Right cardiac atrium (tissue), 5 donors: Measurements from ENCODE around the gene FCN1. TPM values are rescaled to one million over a fixed set of nuclear protein-coding genes. Genes with fewer than 3 reads are reported as not detected.

Experiments
- ATAC-seq, 2 donors: fragments of 200-7000 bp; cut with Tn5 transposase; one replicate each; pipeline versions ENCODE4 v1.8.0 to v1.9.1; 2020; ENCODE audit warnings: moderate library complexity in 2 of 2, mild to moderate bottlenecking in 1 of 2
- DNase-seq, 3 donors: peaks; one replicate each; pipeline ENCODE4 v3.0.0-alpha.2; 2020
- H3K27ac ChIP-seq: one replicate; pipeline ENCODE4 v1.5.1; 2013; ENCODE audit warnings: mild to moderate bottlenecking, low read length, control low read depth, moderate library complexity
- H3K27me3 ChIP-seq: one replicate; pipeline ENCODE4 v1.6.1; 2013; ENCODE audit not compliant: control insufficient read depth, insufficient read depth
- H3K4me1 ChIP-seq: one replicate; pipeline ENCODE4 v1.6.1; 2013; ENCODE audit warnings: low read length; ENCODE audit not compliant: control insufficient read depth, insufficient read depth
- H3K4me3 ChIP-seq: one replicate; pipeline ENCODE4 v1.5.1; 2013; ENCODE audit warnings: low read length, control low read depth
- H3K9me3 ChIP-seq: one replicate; pipeline ENCODE4 v1.6.1; 2013; ENCODE audit warnings: low read length; ENCODE audit not compliant: control insufficient read depth
- WGBS: extraction: QIAGEN DNeasy Blood & Tissue Kit; methylation state at CpG from one replicate; pipeline ENCODE4 v1.1.7; 2013; 5-methylcytosine and 5-hydroxymethylcytosine counted together
- intact Hi-C, 4 donors: fragments of 100-400 bp; cut with DNase I; formaldehyde crosslinking; loops; one replicate each; pipeline versions ENCODE4 v1.11.0 to v1.14.0; 2022 to 2023
- polyA plus RNA-seq: library from polyadenylated mRNA; stranded (reverse); fragments of 200-250 nt; gene quantifications from one replicate; pipeline ENCODE4 v1.2.3, GENCODE V29; 2013
- total RNA-seq, 4 donors: library from RNA; stranded (reverse); fragmentation: NEBNext Ultra II Directional; extraction: Animal tissue kit (Norgen Biotek cat#: 25700); gene quantifications; one replicate each; pipeline ENCODE4 v1.2.1, GENCODE V29; 2021
- donor health status: healthy with polysubstance abuse.
- donor health status: DM: no; HTN: yes; CAD: no.
- donor health status: DM: no; HTN: no; CAD: no.
- donor health status: DM: no; HTN: yes; CAD: no; lungs with severe emphysema.
- donor health status: DM: yes; HTN: yes; CAD: no.

Gene FCN1
- total and polyA plus RNA-seq, 5 donors = 1.4 to 6.0 (median 2.5) TPM

- DNase-seq (peak in 1 of 3 donors; percentile 43), ATAC-seq (no peak)
- Histone ChIP-seq H3K4me1 (no peaks in the 10 kb centered on the region), H3K27me3 (no peaks in the 10 kb centered on the region), H3K9me3 (no peaks in the 10 kb centered on the region), H3K27ac (no peak overlapping the region), H3K4me3 (no peak overlapping the region)
- 90% methylated on average over 24 of the region's 24 CpGs for WGBS
- intact Hi-C loops = no loop called here
Measured at GRCh38 chr9:134909511-134910481, 7.9 kb downstream of the FCN1 start.

DNA sequence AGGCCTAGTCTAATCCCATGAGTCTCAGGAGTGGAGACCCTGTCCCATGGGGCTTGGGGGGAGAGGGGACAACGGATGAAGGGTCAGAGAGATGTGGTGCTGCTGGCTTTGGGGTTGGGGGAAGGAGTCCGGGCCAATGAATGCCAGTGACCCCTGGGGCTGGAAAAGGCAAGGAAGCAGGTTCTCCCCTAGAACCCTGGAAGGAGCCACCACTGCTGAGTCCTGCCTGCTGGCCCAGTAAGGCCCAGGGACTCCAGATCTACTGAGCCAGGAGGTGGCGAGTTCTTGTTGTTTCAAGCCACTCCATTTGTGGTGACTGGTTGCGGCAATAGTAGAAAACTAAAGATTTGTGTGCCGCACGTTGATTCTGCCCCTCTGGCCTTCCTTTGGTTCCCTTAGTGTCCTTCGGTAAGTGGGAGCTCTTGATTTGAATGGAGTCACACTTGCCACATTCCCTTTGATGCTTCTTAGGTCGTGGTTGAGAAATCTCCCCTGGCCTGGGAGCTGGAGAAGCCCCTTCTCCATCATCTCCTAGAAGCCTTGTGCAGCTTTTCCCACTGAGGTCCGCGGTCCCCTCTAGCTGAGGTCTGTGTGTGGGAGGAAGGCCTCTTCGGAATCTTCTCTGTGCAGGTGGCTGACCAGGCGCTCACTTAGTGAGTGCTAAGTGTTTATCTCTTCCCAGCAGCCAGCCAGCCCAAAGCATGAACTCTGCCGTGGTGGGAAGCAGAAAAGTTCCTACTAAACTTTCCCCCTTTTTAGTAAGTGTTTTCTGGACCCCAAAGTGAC, 9.0 kb downstream of the FCN1 start:
- Histone ChIP-seq H3K4me3 (no peak overlapping the region), H3K4me1 (no peaks in the 10 kb centered on the region), H3K9me3 (no peaks in the 10 kb centered on the region), H3K27ac (no peak overlapping the region), H3K27me3 (no peaks in the 10 kb centered on the region)
- intact Hi-C loops = no loop called here
- WGBS = 83% methylated on average over 13 of the region's 13 CpGs
- DNase-seq (peak in 1 of 3 donors; percentile 29), ATAC-seq (no peak)

- intact Hi-C loops = no loop called here
- no peak for DNase-seq
Measured at GRCh38 chr9:134902936-134903335, 14.8 kb downstream of the FCN1 start.

DNA sequence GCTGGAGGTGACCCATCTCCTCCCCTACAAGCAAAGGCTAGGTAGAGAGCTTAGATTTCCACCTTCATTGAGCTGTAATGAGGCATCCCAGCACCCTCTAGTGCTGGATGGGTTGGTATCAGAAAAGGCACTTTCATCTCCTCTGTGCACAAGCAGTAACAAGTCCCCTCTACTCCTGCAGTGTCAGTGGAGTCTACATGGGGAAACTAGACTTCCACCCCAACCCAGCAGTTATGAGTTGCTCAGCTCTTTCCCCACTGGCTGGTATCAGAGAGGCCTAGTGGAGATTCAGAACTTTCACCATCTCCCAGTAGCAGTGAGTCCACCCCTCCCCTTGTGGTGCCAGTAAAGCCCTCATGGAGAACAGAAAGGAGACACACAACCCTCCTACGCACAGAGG, 17.9 kb downstream of the FCN1 start:
- H3K4me3 ChIP-seq = no peak overlapping the region
- ATAC-seq = no peak
- DNase-seq = no peak
- 95% methylated on average over 1 of the region's 1 CpG for WGBS
- peaks cover 10% of the 10 kb centered on the region for H3K4me1 ChIP-seq
- peaks cover 2% of the 10 kb centered on the region for H3K9me3 ChIP-seq
- intact Hi-C loops = no loop called here
- no peak overlapping the region for H3K27ac ChIP-seq
- no peaks in the 10 kb centered on the region for H3K27me3 ChIP-seq

More at GRCh38 chr9:134902936-134903335, 14.8 kb downstream of the FCN1 start:
- Histone ChIP-seq H3K27me3 (no peaks in the 10 kb centered on the region), H3K4me1 (peaks cover 3% of the 10 kb centered on the region), H3K27ac (no peak overlapping the region), H3K4me3 (no peak overlapping the region), H3K9me3 (no peaks in the 10 kb centered on the region)
- no peak for ATAC-seq
- 50% methylated on average over 3 of the region's 3 CpGs for WGBS

GRCh38 chr9:134899168-134899567, 18.5 kb downstream of the FCN1 start:
- no peak overlapping the region for H3K27ac ChIP-seq
- H3K4me3 ChIP-seq = no peak overlapping the region
- peaks cover 2% of the 10 kb centered on the region for H3K9me3 ChIP-seq
- no peak for DNase-seq
- no peaks in the 10 kb centered on the region for H3K27me3 ChIP-seq
- ATAC-seq = no peak
- peaks cover 10% of the 10 kb centered on the region for H3K4me1 ChIP-seq
- WGBS = 77% methylated on average over 3 of the region's 3 CpGs
- intact Hi-C loops = no loop called here

DNA sequence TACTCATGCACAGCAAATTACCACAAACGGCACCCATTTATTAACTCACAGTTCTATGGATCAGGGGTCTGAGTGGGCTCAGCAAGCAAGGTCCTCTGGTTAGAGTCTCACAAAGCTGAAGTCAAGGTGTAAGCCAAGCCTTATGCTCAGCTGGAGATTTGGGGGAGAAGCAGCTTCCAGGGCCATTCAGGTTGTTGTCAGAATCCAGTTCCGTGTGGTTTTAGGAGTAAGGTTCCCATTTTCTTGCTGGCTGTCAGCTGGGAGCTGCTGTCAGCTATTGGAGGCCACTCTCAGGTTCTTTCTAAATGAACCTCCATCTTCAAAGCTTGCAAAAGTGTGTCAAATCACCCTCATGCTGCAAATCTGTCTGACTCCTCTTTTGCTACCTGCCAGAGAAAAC, 19.4 kb downstream of the FCN1 start:
- ATAC-seq (no peak), DNase-seq (no peak)
- Histone ChIP-seq H3K9me3 (peaks cover 2% of the 10 kb centered on the region), H3K27me3 (no peaks in the 10 kb centered on the region), H3K27ac (peak overlapping the region; percentile 32), H3K4me1 (peaks cover 10% of the 10 kb centered on the region), H3K4me3 (no peak overlapping the region)
- intact Hi-C loops = no loop called here
- 44% methylated on average over 2 of the region's 2 CpGs for WGBS

- no peak overlapping the region for H3K4me3 ChIP-seq
- DNase-seq (no peak), ATAC-seq (peak; percentile 35 to 53)
- no peaks in the 10 kb centered on the region for H3K27me3 ChIP-seq
- H3K4me1 ChIP-seq = peaks cover 10% of the 10 kb centered on the region
- 25% methylated on average over 2 of the region's 2 CpGs for WGBS
- peaks cover 2% of the 10 kb centered on the region for H3K9me3 ChIP-seq
- H3K27ac ChIP-seq = peak overlapping the region; percentile 32
- intact Hi-C loops = no loop called here
Measured at GRCh38 chr9:134897584-134898170, 20.0 kb downstream of the FCN1 start.

- Histone ChIP-seq H3K27ac (peak overlapping the region; percentile 96), H3K4me1 (peaks cover 10% of the 10 kb centered on the region), H3K4me3 (no peak overlapping the region), H3K9me3 (peaks cover 2% of the 10 kb centered on the region), H3K27me3 (no peaks in the 10 kb centered on the region)
- 59% methylated on average over 14 of the region's 14 CpGs for WGBS
- DNase-seq (no peak), ATAC-seq (no peak)
- intact Hi-C loops = no loop called here
Measured at GRCh38 chr9:134896834-134897583, 20.7 kb downstream of the FCN1 start.

- Histone ChIP-seq H3K27ac (peak overlapping the region; percentile 96), H3K27me3 (no peaks in the 10 kb centered on the region), H3K4me3 (no peak overlapping the region), H3K4me1 (peaks cover 10% of the 10 kb centered on the region), H3K9me3 (peaks cover 2% of the 10 kb centered on the region)
- intact Hi-C loops = no loop called here
- DNase-seq = peak; percentile 51 to 79 (median 69)
- ATAC-seq = peak; percentile 57 to 83
- WGBS = 27% methylated on average over 14 of the region's 14 CpGs
Measured at GRCh38 chr9:134895908-134896833, 21.5 kb downstream of the FCN1 start.

DNA sequence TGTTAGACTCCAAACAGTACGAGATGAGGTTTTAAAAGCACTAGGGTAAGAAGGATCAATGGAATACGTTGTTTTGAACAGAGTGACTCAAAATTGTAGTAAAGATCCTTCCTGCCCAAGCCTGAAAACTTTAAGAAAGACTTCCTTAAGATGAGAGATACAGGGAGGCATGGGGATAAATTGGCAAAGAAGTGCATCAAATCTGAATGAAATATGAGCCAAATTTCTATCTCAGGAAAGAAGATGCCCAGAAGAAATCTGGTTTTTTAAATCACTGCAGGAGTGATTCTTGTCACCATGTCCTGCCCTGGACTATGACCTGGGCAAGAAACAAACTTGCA, 22.2 kb downstream of the FCN1 start:
- H3K9me3 ChIP-seq = peaks cover 2% of the 10 kb centered on the region
- H3K4me1 ChIP-seq = peaks cover 10% of the 10 kb centered on the region
- 43% methylated on average over 2 of the region's 2 CpGs for WGBS
- DNase-seq (no peak), ATAC-seq (no peak)
- H3K4me3 ChIP-seq = no peak overlapping the region
- no peak overlapping the region for H3K27ac ChIP-seq
- H3K27me3 ChIP-seq = no peaks in the 10 kb centered on the region
- intact Hi-C loops = no loop called here
